Measurements from ENCODE around the gene CD109.

CD109 gene

GRCh38 chr6:73791336-73791735, 95.3 kb downstream of the CD109 start:
- H3K4me3 ChIP-seq (ENCODE audit: low read depth, low read length) = no peak overlapping the region
- DNase-seq (ENCODE audit: low read depth) = no peak
- no peak for TF ChIP-seq POLR2A (IDR thresholded peaks at IDR 0.05; ENCODE audit: extremely low read depth, insufficient read length)
- no peak for TF ChIP-seq MYC (IDR thresholded peaks at IDR 0.05; ENCODE audit: low read depth, low read length)
- no peak for TF ChIP-seq MAX (IDR thresholded peaks at IDR 0.05; ENCODE audit: low read depth, low read length)
- no peak for TF ChIP-seq CTCF (IDR thresholded peaks at IDR 0.05; ENCODE audit: low read depth, low read length)

GRCh38 chr6:73792738-73793137, 96.7 kb downstream of the CD109 start:
- TF ChIP-seq MAX (IDR thresholded peaks at IDR 0.05; ENCODE audit: low read depth, low read length) (no peak), MYC (IDR thresholded peaks at IDR 0.05; ENCODE audit: low read depth, low read length) (no peak), CTCF (IDR thresholded peaks at IDR 0.05; ENCODE audit: low read depth, low read length) (no peak), POLR2A (IDR thresholded peaks at IDR 0.05; ENCODE audit: extremely low read depth, insufficient read length) (no peak)
- DNase-seq (ENCODE audit: low read depth) = no peak

GRCh38 chr6:73796881-73797280, 100.9 kb downstream of the CD109 start:
- H3K4me3 ChIP-seq (ENCODE audit: low read depth, low read length) = no peak overlapping the region
- DNase-seq (ENCODE audit: low read depth) = no peak
- TF ChIP-seq MAX (IDR thresholded peaks at IDR 0.05; ENCODE audit: low read depth, low read length) (no peak), POLR2A (IDR thresholded peaks at IDR 0.05; ENCODE audit: extremely low read depth, insufficient read length) (no peak), MYC (IDR thresholded peaks at IDR 0.05; ENCODE audit: low read depth, low read length) (no peak), CTCF (IDR thresholded peaks at IDR 0.05; ENCODE audit: low read depth, low read length) (no peak)

More at GRCh38 chr6:73792738-73793137, 96.7 kb downstream of the CD109 start:
- H3K4me3 ChIP-seq (ENCODE audit: low read depth, low read length) = no peak overlapping the region

- TF ChIP-seq MAX (IDR thresholded peaks at IDR 0.05; ENCODE audit: low read depth, low read length) (no peak), CTCF (IDR thresholded peaks at IDR 0.05; ENCODE audit: low read depth, low read length) (no peak), MYC (IDR thresholded peaks at IDR 0.05; ENCODE audit: low read depth, low read length) (no peak)
- no peak overlapping the region for H3K4me3 ChIP-seq (ENCODE audit: low read depth, low read length)
- no peak for DNase-seq (ENCODE audit: low read depth)
Observed at GRCh38 chr6:73797861-73798260, 101.9 kb downstream of the CD109 start.

GRCh38 chr6:73798592-73798991, 102.6 kb downstream of the CD109 start:
- TF ChIP-seq MAX (IDR thresholded peaks at IDR 0.05; ENCODE audit: low read depth, low read length) (no peak), POLR2A (IDR thresholded peaks at IDR 0.05; ENCODE audit: extremely low read depth, insufficient read length) (no peak), MYC (IDR thresholded peaks at IDR 0.05; ENCODE audit: low read depth, low read length) (no peak), CTCF (IDR thresholded peaks at IDR 0.05; ENCODE audit: low read depth, low read length) (no peak)
- H3K4me3 ChIP-seq (ENCODE audit: low read depth, low read length) = no peak overlapping the region
- peak; percentile 18 for DNase-seq (ENCODE audit: low read depth)

GRCh38 chr6:73800997-73801396, 105.0 kb downstream of the CD109 start:
- TF ChIP-seq CTCF (IDR thresholded peaks at IDR 0.05; ENCODE audit: low read depth, low read length) (no peak), MAX (IDR thresholded peaks at IDR 0.05; ENCODE audit: low read depth, low read length) (no peak), MYC (IDR thresholded peaks at IDR 0.05; ENCODE audit: low read depth, low read length) (no peak), POLR2A (IDR thresholded peaks at IDR 0.05; ENCODE audit: extremely low read depth, insufficient read length) (no peak)
- DNase-seq (ENCODE audit: low read depth) = no peak

More at GRCh38 chr6:73800997-73801396, 105.0 kb downstream of the CD109 start:
- no peak overlapping the region for H3K4me3 ChIP-seq (ENCODE audit: low read depth, low read length)

Data from NB4 (cell line).